Activated T-cell treated with anti-CD3 and anti-CD28 coated beads for 1 hour (primary cell): ENCODE results near the gene FABP3.
"Not testable (repeated sequence)": the region's sequence is repeated elsewhere in the genome, so short reads cannot be mapped to it uniquely, and the experiment has no call there.

Experiments
- DNase-seq: peaks from one replicate; pipeline ENCODE4 v3.0.0-alpha.2; 2020; ENCODE audit warnings: low read depth

Gene FABP3

GRCh38 chr1:31398246-31398645, 25.4 kb upstream of the FABP3 start:
- no peak for DNase-seq

- no peak for DNase-seq
These were observed 24.7 kb upstream of the FABP3 start for GRCh38 chr1:31397360-31398095.

- no peak for DNase-seq
These were observed 23.9 kb upstream of the FABP3 start for GRCh38 chr1:31396633-31397351.

GRCh38 chr1:31394584-31395193, 21.8 kb upstream of the FABP3 start:
- DNase-seq: peak; percentile 78

GRCh38 chr1:31393463-31393862, 20.6 kb upstream of the FABP3 start:
- DNase-seq: no peak

GRCh38 chr1:31390071-31390470, 17.2 kb upstream of the FABP3 start:
- no peak for DNase-seq

GRCh38 chr1:31389616-31390015, 16.7 kb upstream of the FABP3 start:
- DNase-seq: no peak

GRCh38 chr1:31387612-31388011, 14.7 kb upstream of the FABP3 start:
- no peak for DNase-seq

- DNase-seq: not testable (repeated sequence)
These were observed 13.8 kb upstream of the FABP3 start for GRCh38 chr1:31386576-31387243.

GRCh38 chr1:31383967-31384366, 11.1 kb upstream of the FABP3 start:
- DNase-seq: no peak

GRCh38 chr1:31382379-31382989, 9.6 kb upstream of the FABP3 start:
- no peak for DNase-seq

- DNase-seq: no peak
These were observed 8.8 kb upstream of the FABP3 start for GRCh38 chr1:31381394-31382294.

GRCh38 chr1:31380181-31380580, 7.3 kb upstream of the FABP3 start:
- DNase-seq: no peak

- no peak for DNase-seq
These were observed 5.1 kb upstream of the FABP3 start for GRCh38 chr1:31378001-31378400.

GRCh38 chr1:31377364-31377863, 4.5 kb upstream of the FABP3 start:
- DNase-seq: no peak

- no peak for DNase-seq
These were observed 3.7 kb upstream of the FABP3 start for GRCh38 chr1:31376375-31377134.

- DNase-seq: no peak
These were observed 1.8 kb upstream of the FABP3 start for GRCh38 chr1:31374511-31375196.

- no peak for DNase-seq
These were observed 1.1 kb upstream of the FABP3 start for GRCh38 chr1:31373897-31374486.

- no peak for DNase-seq
These were observed 173 bp downstream of the FABP3 start for GRCh38 chr1:31372751-31373055.
